Activated CD8-positive, alpha-beta memory T cell treated with anti-CD3 and anti-CD28 coated beads for 4 hours (primary cell): ENCODE results near the gene KBTBD13.
"Not testable (repeated sequence)": the region's sequence is repeated elsewhere in the genome, so short reads cannot be mapped to it uniquely, and the experiment has no call there.

Source experiments
- DNase-seq, 2 donors: peaks; one replicate each; pipeline ENCODE4 v3.0.0-alpha.2; 2020; ENCODE audit warnings: low read depth in 2 of 2

KBTBD13 gene

GRCh38 chr15:65069179-65069578 is 7.4 kb upstream of the KBTBD13 start:
- no peak for DNase-seq

- no peak for DNase-seq
Measured at GRCh38 chr15:65069779-65070546, 6.6 kb upstream of the KBTBD13 start.

GRCh38 chr15:65071381-65071811 is 5.2 kb upstream of the KBTBD13 start:
- DNase-seq = no peak

- no peak for DNase-seq
Measured at GRCh38 chr15:65072027-65072426, 4.5 kb upstream of the KBTBD13 start.

- no peak for DNase-seq
Measured at GRCh38 chr15:65072617-65073016, 3.9 kb upstream of the KBTBD13 start.

- DNase-seq = not testable (repeated sequence)
Measured at GRCh38 chr15:65074946-65075345, 1.6 kb upstream of the KBTBD13 start.

- not testable (repeated sequence) for DNase-seq
Measured at GRCh38 chr15:65075607-65076395, 745 bp upstream of the KBTBD13 start.

- DNase-seq = no peak
Measured at GRCh38 chr15:65077291-65077980, 890 bp downstream of the KBTBD13 start.

- peak in 1 of 2 donors; percentile 10 for DNase-seq
Measured at GRCh38 chr15:65077981-65078352, 1.4 kb downstream of the KBTBD13 start.

GRCh38 chr15:65079580-65079979 is 3.0 kb downstream of the KBTBD13 start:
- DNase-seq = no peak

- no peak for DNase-seq
Measured at GRCh38 chr15:65081270-65081669, 4.7 kb downstream of the KBTBD13 start.

- DNase-seq = peak in 1 of 2 donors; percentile 13
Measured at GRCh38 chr15:65081758-65082157, 5.2 kb downstream of the KBTBD13 start.

- no peak for DNase-seq
Measured at GRCh38 chr15:65082303-65082953, 5.9 kb downstream of the KBTBD13 start.

GRCh38 chr15:65083262-65083701 is 6.7 kb downstream of the KBTBD13 start:
- no peak for DNase-seq

- DNase-seq = no peak
Measured at GRCh38 chr15:65084500-65085206, 8.1 kb downstream of the KBTBD13 start.

GRCh38 chr15:65085207-65085753 is 8.7 kb downstream of the KBTBD13 start:
- no peak for DNase-seq

GRCh38 chr15:65085990-65086679 is 9.6 kb downstream of the KBTBD13 start:
- no peak for DNase-seq

- DNase-seq = no peak
Measured at GRCh38 chr15:65086680-65087111, 10.2 kb downstream of the KBTBD13 start.

GRCh38 chr15:65087411-65087810 is 10.9 kb downstream of the KBTBD13 start:
- DNase-seq = no peak
